B cell (primary cell): ENCODE results near the gene LYSMD2. TPM values are rescaled to one million over a fixed set of nuclear protein-coding genes. Genes with fewer than 3 reads are reported as not detected.
A peak's percentile ranks its signal among the peaks of the same experiment; 100 is the strongest.

ENCODE experiments used
- ATAC-seq: fragments of 200-7000 bp; cut with Tn5 transposase; one replicate; pipeline ENCODE4 v1.10.0; 2021; ENCODE audit warnings: low read depth, mild to moderate bottlenecking, moderate number of reproducible peaks, moderate library complexity
- CTCF ChIA-PET: fragments of 350-600 bp; sonication (Branson Sonifier 250); formaldehyde crosslinking; loops from one replicate; lab custom pipeline; 2021; ENCODE audit warnings: antibody characterized with exemption, inconsistent platforms; lab: Charles Lee
- POLR2A ChIA-PET: fragments of 350-600 bp; sonication (Branson Sonifier 250); formaldehyde crosslinking; loops from one replicate; lab custom pipeline; 2021; ENCODE audit warnings: antibody characterized with exemption; lab: Charles Lee
- DNase-seq: peaks from one replicate; pipeline ENCODE4 v3.0.0; 2013
- H2AFZ ChIP-seq: 2 replicates; pipeline ENCODE4 v1.6.1; 2012; ENCODE audit warnings: mild to moderate bottlenecking, low read depth, low read length; ENCODE audit not compliant: insufficient read depth, poor library complexity, severe bottlenecking
- H3K27ac ChIP-seq, 2 donors: 1 replicate in 1 of 2; 2 replicates in 1 of 2; pipeline ENCODE4 v1.5.1; 2012 to 2013; ENCODE audit warnings: low read length in 2 of 2, mild to moderate bottlenecking in 2 of 2, moderate library complexity in 1 of 2
- H3K27me3 ChIP-seq, 4 experiments: fragments of 200-600 bp in 1 of 4; sonication (generic) in 1 of 4; replicated peaks in 1 of 4; 1 replicate in 2 of 4; 2 replicates in 2 of 4; pipeline versions ENCODE4 v1.6.1 to v1.7.0; 2013 to 2016; ENCODE audit warnings: low read length in 3 of 4, mild to moderate bottlenecking in 2 of 4, mixed read lengths in 1 of 4, moderate library complexity in 1 of 4; ENCODE audit not compliant: insufficient read depth in 4 of 4, control insufficient read depth in 3 of 4; ENCODE audit errors: control extremely low read depth in 1 of 4
- H3K36me3 ChIP-seq, 2 experiments: replicated peaks in 1 of 2; 1 replicate in 1 of 2; 2 replicates in 1 of 2; pipeline versions ENCODE4 v1.6.1 to v1.7.1; 2013; ENCODE audit warnings: low read length in 1 of 2; ENCODE audit not compliant: insufficient read depth in 2 of 2, control insufficient read depth in 1 of 2; ENCODE audit errors: control extremely low read depth in 1 of 2, extremely low read depth in 1 of 2
- H3K4me1 ChIP-seq, 2 donors: fragments of 200-600 bp in 1 of 2; sonication (generic) in 1 of 2; 1 replicate in 1 of 2; 2 replicates in 1 of 2; pipeline versions ENCODE4 v1.5.1 to v1.6.1; 2013 to 2017; ENCODE audit warnings: low read length in 2 of 2; ENCODE audit not compliant: control insufficient read depth in 2 of 2, insufficient read depth in 2 of 2
- H3K4me2 ChIP-seq: replicated peaks from 2 replicates; pipeline ENCODE3; 2012; ENCODE audit warnings: mild to moderate bottlenecking, low read depth, low read length; ENCODE audit not compliant: poor library complexity, severe bottlenecking
- H3K4me3 ChIP-seq, 5 experiments: fragments of 200-600 bp in 1 of 5; sonication (generic) in 1 of 5; 1 replicate in 3 of 5; 2 replicates in 2 of 5; pipeline versions ENCODE4 v1.5.1 to v1.7.0; 2011 to 2016; ENCODE audit warnings: low read length in 4 of 5, mild to moderate bottlenecking in 4 of 5, low read depth in 2 of 5, control low read depth in 1 of 5, moderate library complexity in 1 of 5; ENCODE audit not compliant: insufficient read depth in 1 of 5; ENCODE audit errors: control extremely low read depth in 1 of 5, extremely low read depth in 1 of 5
- H3K79me2 ChIP-seq: fragments of 200-600 bp; sonication (generic); one replicate; pipeline ENCODE4 v1.6.0; 2016; ENCODE audit warnings: low read length; ENCODE audit not compliant: control insufficient read depth, insufficient read depth
- H3K9ac ChIP-seq: fragments of 200-600 bp; sonication (generic); 2 replicates; pipeline ENCODE4 v1.6.1; 2017; ENCODE audit warnings: mild to moderate bottlenecking, low read length, moderate library complexity
- H3K9me3 ChIP-seq, 3 donors: one replicate each; pipeline versions ENCODE4 v1.6.1 to v1.7.1; 2013; ENCODE audit warnings: low read length in 2 of 3; ENCODE audit not compliant: control insufficient read depth in 2 of 3, insufficient read depth in 1 of 3; ENCODE audit errors: control extremely low read depth in 1 of 3
- H4K20me1 ChIP-seq: 2 replicates; pipeline ENCODE4 v1.6.0; 2012; ENCODE audit warnings: mild to moderate bottlenecking, low read length; ENCODE audit not compliant: insufficient read depth, control insufficient read depth, poor library complexity, severe bottlenecking
- H3K27ac Mint-ChIP-seq: one replicate; pipeline ENCODE4 v1.8.0; 2021; ENCODE audit warnings: mixed read lengths
- H3K27me3 Mint-ChIP-seq: one replicate; pipeline ENCODE4 v1.8.0; 2021; ENCODE audit warnings: mixed read lengths
- H3K4me1 Mint-ChIP-seq: one replicate; pipeline ENCODE4 v1.8.0; 2021; ENCODE audit warnings: mixed read lengths
- H3K4me3 Mint-ChIP-seq: one replicate; pipeline ENCODE4 v1.8.0; 2021; ENCODE audit warnings: mixed read lengths
- H3K9me3 Mint-ChIP-seq: one replicate; pipeline ENCODE4 v1.8.0; 2022; ENCODE audit warnings: mixed read lengths; ENCODE audit not compliant: insufficient read depth
- EZH2 ChIP-seq: IDR thresholded peaks from 2 replicates; pipeline ENCODE4 v1.6.1; 2012; ENCODE audit warnings: borderline replicate concordance, low read depth, mild to moderate bottlenecking, moderate library complexity, low read length; ENCODE audit not compliant: insufficient read depth, poor library complexity, severe bottlenecking
- WGBS: methylation state at CpG from one replicate; pipeline ENCODE4 v1.1.5; 2013; ENCODE audit warnings: missing lambda C conversion rate; ENCODE audit not compliant: insufficient coverage; 5-methylcytosine and 5-hydroxymethylcytosine counted together
- intact Hi-C: fragments of 100-400 bp; cut with micrococcal nuclease; formaldehyde crosslinking; loops from one replicate; pipeline ENCODE4 v1.10.0; 2022
- polyA plus RNA-seq: library from polyadenylated mRNA; depleted of rRNA; stranded (reverse); fragments of >200 nt; gene quantifications from 2 replicates; pipeline ENCODE4 v1.2.3, GENCODE V29; 2012
- total RNA-seq, 2 donors: library from RNA; stranded (reverse); fragments of 120-200 nt in 1 of 2; gene quantifications; 1 replicate in 1 of 2; 2 replicates in 1 of 2; pipeline versions ENCODE4 v1.2.3 to v1.2.4, GENCODE V29; 2013 to 2022
- TF ChIP-seq, protein P1 (sequence below): fragments of 200-600 bp; IDR thresholded peaks from one replicate; pipeline ENCODE4 v1.8.0; 2022; ENCODE audit warnings: antibody characterized with exemption, mild to moderate bottlenecking

Gene LYSMD2
- total and polyA plus RNA-seq, 2 donors (not counting 1 experiment from before 2014, with no cell fraction given) = 31.0 to 48.2 TPM

DNA sequence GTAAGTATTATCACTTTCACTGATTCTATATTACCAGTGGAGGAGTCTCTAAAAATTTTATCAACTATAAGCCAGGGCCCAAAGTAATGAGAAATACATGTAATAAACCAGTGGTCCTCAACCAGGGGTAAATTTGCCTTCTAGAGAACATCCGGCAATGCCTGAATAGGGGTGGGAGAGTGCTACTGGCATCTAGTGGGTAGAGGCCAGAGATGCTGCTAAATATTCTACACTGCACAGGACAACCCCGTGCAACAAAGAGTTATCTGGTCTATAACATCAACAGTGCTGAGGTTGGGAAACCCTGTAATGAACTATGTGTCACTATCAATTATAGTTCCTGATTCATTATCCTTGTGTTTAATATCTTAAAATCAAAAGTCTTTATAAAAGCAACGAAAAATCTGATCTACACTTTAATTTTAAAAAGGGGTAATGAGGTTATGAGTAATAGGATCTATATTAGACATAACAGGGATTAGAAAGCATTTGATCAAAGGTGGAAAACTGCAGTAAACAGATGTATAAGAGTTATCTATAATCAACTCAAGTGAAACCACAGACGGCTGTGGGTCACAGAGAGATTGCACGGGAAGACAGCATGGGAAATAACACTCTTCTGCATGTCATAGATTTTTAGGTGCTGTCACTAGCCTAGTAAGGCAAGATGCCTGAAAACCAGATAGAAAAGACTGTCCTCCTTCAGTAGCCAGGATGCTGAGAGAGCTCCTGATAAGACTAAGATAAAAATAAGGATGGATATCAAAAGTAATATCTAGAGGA is 2.0 kb downstream of the LYSMD2 start:
- H4K20me1 ChIP-seq = no peaks in the 10 kb centered on the region
- peak overlapping the region; percentile 73 for H3K9ac ChIP-seq
- peak overlapping the region; percentile 74 for H2AFZ ChIP-seq
- no CpG with 5 or more reads among the region's 5 CpGs for WGBS
- peak overlapping the region; percentile 74 to 85 for H3K27ac ChIP-seq
- peak overlapping the region; percentile 79 for H3K4me2 ChIP-seq
- peak overlapping the region; percentile 68 to 93 (median 73) for H3K4me3 ChIP-seq
- H3K4me1 ChIP-seq = peaks cover 66 to 74% of the 10 kb centered on the region in 2 donors
- ChIA-PET POLR2A (interaction anchor here (2.6 kb wide), 2 partner anchors 16 to 41 kb away, joined by 16 read pairs; partner anchors contain the start of gene TMOD2), CTCF (interaction anchor here (1.6 to 10.8 kb wide), 6 partner anchors 9 to 86 kb away, joined by 4 to 133 read pairs (median 18); no protein-coding TSS in a partner anchor)
- Mint-ChIP-seq H3K27me3 (no peaks in the 10 kb centered on the region), H3K4me1 (peaks cover 75% of the 10 kb centered on the region), H3K4me3 (peak overlapping the region; percentile 98), H3K27ac (peak overlapping the region; percentile 95), H3K9me3 (no peaks in the 10 kb centered on the region)
- no peak for ATAC-seq
- peaks cover 0 to 16% of the 10 kb centered on the region in 2 experiments for H3K36me3 ChIP-seq
- TF ChIP-seq, protein P1, sequence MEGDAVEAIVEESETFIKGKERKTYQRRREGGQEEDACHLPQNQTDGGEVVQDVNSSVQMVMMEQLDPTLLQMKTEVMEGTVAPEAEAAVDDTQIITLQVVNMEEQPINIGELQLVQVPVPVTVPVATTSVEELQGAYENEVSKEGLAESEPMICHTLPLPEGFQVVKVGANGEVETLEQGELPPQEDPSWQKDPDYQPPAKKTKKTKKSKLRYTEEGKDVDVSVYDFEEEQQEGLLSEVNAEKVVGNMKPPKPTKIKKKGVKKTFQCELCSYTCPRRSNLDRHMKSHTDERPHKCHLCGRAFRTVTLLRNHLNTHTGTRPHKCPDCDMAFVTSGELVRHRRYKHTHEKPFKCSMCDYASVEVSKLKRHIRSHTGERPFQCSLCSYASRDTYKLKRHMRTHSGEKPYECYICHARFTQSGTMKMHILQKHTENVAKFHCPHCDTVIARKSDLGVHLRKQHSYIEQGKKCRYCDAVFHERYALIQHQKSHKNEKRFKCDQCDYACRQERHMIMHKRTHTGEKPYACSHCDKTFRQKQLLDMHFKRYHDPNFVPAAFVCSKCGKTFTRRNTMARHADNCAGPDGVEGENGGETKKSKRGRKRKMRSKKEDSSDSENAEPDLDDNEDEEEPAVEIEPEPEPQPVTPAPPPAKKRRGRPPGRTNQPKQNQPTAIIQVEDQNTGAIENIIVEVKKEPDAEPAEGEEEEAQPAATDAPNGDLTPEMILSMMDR = no peak
- no peak for TF ChIP-seq EZH2
- peaks cover 84% of the 10 kb centered on the region for H3K79me2 ChIP-seq
- intact Hi-C loops = loop anchor here (1.0 to 10.0 kb wide), 6 partner anchors 9 to 939 kb away; partner anchors contain the start of genes AP4E1, ATOSA, TMOD2 and TMOD3
- H3K9me3 ChIP-seq = no peaks in the 10 kb centered on the region
- H3K27me3 ChIP-seq = no peaks in the 10 kb centered on the region
- DNase-seq = peak; percentile 41
